ENCODE results near the gene CSRNP3.

DNA sequence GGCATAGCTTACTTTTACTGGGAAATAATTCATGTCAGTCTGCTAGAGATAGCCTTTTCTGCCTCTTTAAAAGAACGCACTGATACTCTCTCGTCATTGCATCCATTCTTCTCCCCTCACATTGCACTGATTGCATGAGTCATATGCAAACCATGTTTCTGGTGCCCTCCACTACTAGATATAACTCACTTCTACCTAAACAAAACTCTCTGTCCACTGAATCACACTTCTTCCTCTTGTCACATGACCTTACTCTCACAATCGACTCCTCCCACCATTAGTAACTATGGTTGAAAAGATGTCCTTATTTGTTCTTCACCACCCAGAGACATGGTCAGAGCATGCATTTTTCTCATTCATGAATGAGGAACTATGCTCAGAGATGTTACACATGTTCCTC lies 158.0 kb downstream of the CSRNP3 start:
- TF ChIP-seq, protein P1, sequence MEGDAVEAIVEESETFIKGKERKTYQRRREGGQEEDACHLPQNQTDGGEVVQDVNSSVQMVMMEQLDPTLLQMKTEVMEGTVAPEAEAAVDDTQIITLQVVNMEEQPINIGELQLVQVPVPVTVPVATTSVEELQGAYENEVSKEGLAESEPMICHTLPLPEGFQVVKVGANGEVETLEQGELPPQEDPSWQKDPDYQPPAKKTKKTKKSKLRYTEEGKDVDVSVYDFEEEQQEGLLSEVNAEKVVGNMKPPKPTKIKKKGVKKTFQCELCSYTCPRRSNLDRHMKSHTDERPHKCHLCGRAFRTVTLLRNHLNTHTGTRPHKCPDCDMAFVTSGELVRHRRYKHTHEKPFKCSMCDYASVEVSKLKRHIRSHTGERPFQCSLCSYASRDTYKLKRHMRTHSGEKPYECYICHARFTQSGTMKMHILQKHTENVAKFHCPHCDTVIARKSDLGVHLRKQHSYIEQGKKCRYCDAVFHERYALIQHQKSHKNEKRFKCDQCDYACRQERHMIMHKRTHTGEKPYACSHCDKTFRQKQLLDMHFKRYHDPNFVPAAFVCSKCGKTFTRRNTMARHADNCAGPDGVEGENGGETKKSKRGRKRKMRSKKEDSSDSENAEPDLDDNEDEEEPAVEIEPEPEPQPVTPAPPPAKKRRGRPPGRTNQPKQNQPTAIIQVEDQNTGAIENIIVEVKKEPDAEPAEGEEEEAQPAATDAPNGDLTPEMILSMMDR (IDR thresholded peaks at IDR 0.05): no peak
- TF ChIP-seq POLR2A (IDR thresholded peaks at IDR 0.05): no peak
